HepG2 (cell line): ENCODE measurements around the gene CLEC2A. TPM values are rescaled to one million over a fixed set of nuclear protein-coding genes. Genes with fewer than 3 reads are reported as not detected.

Experiments used
- ATAC-seq: fragments of 200-7000 bp; cut with Tn5 transposase; 3 replicates; pipeline ENCODE4 v1.9.1; 2020; ENCODE audit warnings: mild to moderate bottlenecking, moderate library complexity
- BruUV-seq: library from RNA; stranded (reverse); fragments of 400-500 nt; replicated peaks from 2 replicates; lab custom pipeline; 2021; lab: Mats Ljungman, UMichigan
- CTCF ChIA-PET: fragments of 300-600 bp; formaldehyde crosslinking; extraction: SDS; loops from one replicate; lab custom pipeline; 2021; ENCODE audit warnings: low total read pairs, inconsistent platforms, low intra/inter-chr PET ratio; lab: Yijun Ruan, JAX
- POLR2A ChIA-PET: fragments of 350-600 bp; sonication (Branson Sonifier 250); formaldehyde crosslinking; loops from one replicate; lab custom pipeline; 2020; ENCODE audit warnings: antibody characterized with exemption, inconsistent platforms; lab: Yijun Ruan, JAX
- DNase-seq: peaks from one replicate; pipeline ENCODE4 v3.0.0-alpha.2; 2015; ENCODE audit warnings: low spot score
- FAIRE-seq: peaks from 3 replicates; lab custom pipeline; 2011; peaks lifted over from hg19 to GRCh38; lab: Jason Lieb, UNC
- H2AFZ ChIP-seq: one replicate; pipeline ENCODE4 v1.6.1; 2011; ENCODE audit warnings: low read length, inconsistent platforms
- H3K27ac ChIP-seq: fragments of 300-600 bp; 3 replicates; pipeline ENCODE4 v1.8.0; 2011; ENCODE audit warnings: mixed run types, mild to moderate bottlenecking, mixed read lengths, low read length, inconsistent platforms; ENCODE audit not compliant: insufficient read depth; ENCODE audit errors: extremely low read length
- H3K27me3 ChIP-seq, 2 experiments: fragments of 200-600 bp in 1 of 2; 2 replicates in 1 of 2; 3 replicates in 1 of 2; pipeline versions ENCODE4 v1.6.0 to v1.8.0; 2011; ENCODE audit warnings: low read length in 2 of 2, mild to moderate bottlenecking in 2 of 2, moderate library complexity in 2 of 2, inconsistent platforms in 1 of 2; ENCODE audit not compliant: insufficient read depth in 2 of 2, control insufficient read depth in 1 of 2
- H3K36me3 ChIP-seq, 2 experiments: fragments of 200-600 bp in 1 of 2; replicated peaks in 1 of 2; 2 replicates in 1 of 2; 3 replicates in 1 of 2; pipeline versions ENCODE4 v1.5.1 to v1.8.0; 2011; ENCODE audit warnings: low read length in 2 of 2, inconsistent platforms in 1 of 2; ENCODE audit not compliant: insufficient read depth in 2 of 2, control insufficient read depth in 1 of 2
- H3K4me1 ChIP-seq: 2 replicates; pipeline ENCODE4 v1.5.1; 2012; ENCODE audit warnings: low read length, inconsistent platforms; ENCODE audit not compliant: insufficient read depth
- H3K4me2 ChIP-seq: 2 replicates; pipeline ENCODE4 v1.6.0; 2011; ENCODE audit warnings: low read depth, low read length, inconsistent platforms
- H3K4me3 ChIP-seq, 3 experiments: fragments of 200-600 bp in 1 of 3; sonication (generic), shearing (Covaris generic) in 1 of 3; replicated peaks in 1 of 3; 2 replicates each; pipeline ENCODE4 v1.5.1; 2011 to 2016; ENCODE audit warnings: low read length in 3 of 3, inconsistent platforms in 2 of 3, low read depth in 2 of 3, mild to moderate bottlenecking in 2 of 3, control low read depth in 1 of 3, mixed read lengths in 1 of 3; ENCODE audit not compliant: insufficient read depth in 1 of 3
- H3K79me2 ChIP-seq: one replicate; pipeline ENCODE4 v1.6.1; 2011; ENCODE audit warnings: low read length, inconsistent platforms; ENCODE audit not compliant: insufficient read depth
- H3K9ac ChIP-seq: 2 replicates; pipeline ENCODE4 v1.6.0; 2011; ENCODE audit warnings: mild to moderate bottlenecking, low read depth, low read length, inconsistent platforms; ENCODE audit not compliant: insufficient read depth
- H3K9me3 ChIP-seq: 2 replicates; pipeline ENCODE4 v1.5.1; 2012; ENCODE audit warnings: mild to moderate bottlenecking, low read length
- H4K20me1 ChIP-seq: 2 replicates; pipeline ENCODE4 v1.6.0; 2011; ENCODE audit warnings: inconsistent platforms, mild to moderate bottlenecking, low read length, moderate library complexity; ENCODE audit not compliant: insufficient read depth
- ARNT ChIP-seq: fragments of 450-650 bp; IDR thresholded peaks from 2 replicates; pipeline ENCODE4 v1.6.1; 2017
- CREB1 ChIP-seq, 2 experiments: fragments of 450-650 bp in 1 of 2; IDR thresholded peaks; 2 replicates each; pipeline ENCODE4 v1.6.1; 2016 to 2017; ENCODE audit warnings: control low read depth in 1 of 2, mild to moderate bottlenecking in 1 of 2, missing compliant biosample characterization in 1 of 2, missing genetic modification characterization in 1 of 2
- MEIS2 ChIP-seq: sonication (generic); formaldehyde crosslinking; IDR thresholded peaks from 2 replicates; pipeline ENCODE4 v1.9.0; 2021; ENCODE audit warnings: mild to moderate bottlenecking, missing genetic modification reagents
- PTBP1 ChIP-seq: fragments of 200-400 bp; formaldehyde crosslinking; IDR thresholded peaks from 2 replicates; pipeline ENCODE4 v1.6.1; 2018; ENCODE audit warnings: low read length, low read depth; ENCODE audit not compliant: poor library complexity, severe bottlenecking
- ZBTB34 ChIP-seq: sonication (generic); formaldehyde crosslinking; IDR thresholded peaks from 2 replicates; pipeline ENCODE4 v1.8.0; 2022; ENCODE audit warnings: mild to moderate bottlenecking, missing genetic modification reagents
- ZSCAN31 ChIP-seq: sonication (generic); formaldehyde crosslinking; IDR thresholded peaks from 2 replicates; pipeline ENCODE4 v1.5.0; 2020; ENCODE audit warnings: low read depth, mild to moderate bottlenecking, missing genetic modification reagents
- WGBS: methylation state at CpG from one replicate; pipeline ENCODE4 v1.1.6; 2017; ENCODE audit warnings: low lambda C conversion rate; 5-methylcytosine and 5-hydroxymethylcytosine counted together
- in situ Hi-C: cut with HindIII; loops from 2 replicates; pipeline ENCODE4 v1.10.0; 2017; ENCODE audit warnings: low pct_unique_long_range_greater_than_20kb; ENCODE audit not compliant: extremely low pct_ligation_motif_present
- intact Hi-C: fragments of 100-400 bp; cut with micrococcal nuclease; formaldehyde crosslinking; loops from one replicate; pipeline ENCODE4 v1.10.0; 2022; ENCODE audit not compliant: unreplicated experiment
- polyA plus RNA-seq, 8 experiments: library from polyadenylated mRNA; depleted of rRNA in 3 of 8; stranded (reverse) in 7 of 8; unstranded in 1 of 8; fragments of >200 nt; fragmentation: Illumina TruSeq in 4 of 8; extraction: Trizol in 4 of 8; gene quantifications; 2 replicates each; pipeline versions ENCODE4 v1.2.1 to v1.2.3, GENCODE V29; 2011 to 2016; ENCODE audit warnings: low read depth in 4 of 8, missing spikeins in 1 of 8, mixed read lengths in 1 of 8; ENCODE audit not compliant: insufficient read depth in 1 of 8
- total RNA-seq, 5 experiments: library from RNA; depleted of rRNA; stranded (reverse); fragments of >200 nt; fragmentation: Illumina TruSeq; extraction: Trizol; gene quantifications; 2 replicates each; pipeline ENCODE4 v1.2.3, GENCODE V29; 2016; ENCODE audit warnings: low read depth in 1 of 5

The CLEC2A gene
- total and polyA plus RNA-seq, 2 of the 13 experiments (the other 11 are each of a cell fraction or from before 2014, with no cell fraction given), result not detected

- H3K9ac ChIP-seq, result no peak overlapping the region
- H3K27ac ChIP-seq, result no peak overlapping the region
- no peaks in the 10 kb centered on the region for H3K79me2 ChIP-seq
- ChIA-PET POLR2A (no interaction called here), CTCF (no interaction called here)
- in situ Hi-C loops, result no loop called here
- peaks cover 6% of the 10 kb centered on the region; the same call in 1 of the 2 replicates for H3K4me1 ChIP-seq
- intact Hi-C loops, result no loop called here
- no peak for TF ChIP-seq PTBP1
- TF ChIP-seq MEIS2 (CRISPR knock-in tag), result no peak
- no peak for TF ChIP-seq ZBTB34
- TF ChIP-seq ZSCAN31, result peak; percentile 32; the same call in 1 of the 2 replicates
- FAIRE-seq (no peak), ATAC-seq (no peak), DNase-seq (no peak)
- no peaks in the 10 kb centered on the region for H3K27me3 ChIP-seq
- no peaks in the 10 kb centered on the region for H4K20me1 ChIP-seq
- BruUV-seq, result no TSS peak
- H2AFZ ChIP-seq, result no peak overlapping the region
- 44% methylated on average over 11 of the region's 11 CpGs for WGBS
- H3K4me3 ChIP-seq, result no peak overlapping the region
- H3K36me3 ChIP-seq, result no peaks in the 10 kb centered on the region
- H3K4me2 ChIP-seq, result no peak overlapping the region
- no peaks in the 10 kb centered on the region for H3K9me3 ChIP-seq
Observed at GRCh38 chr12:9872742-9873141, 59.4 kb downstream of the CLEC2A start.

GRCh38 chr12:9872162-9872561 lies 60.0 kb downstream of the CLEC2A start:
- ATAC-seq, result no peak
- H3K9me3 ChIP-seq, result no peaks in the 10 kb centered on the region
- H3K4me3 ChIP-seq, result no peak overlapping the region
- intact Hi-C loops, result no loop called here
- in situ Hi-C loops, result no loop called here
- DNase-seq, result no peak
- TF ChIP-seq ARNT (no peak), CREB1 (IDR thresholded peaks at IDR 0.05) (peak; percentile 43; the same call in 1 of the 2 replicates), CREB1 (CRISPR knock-in tag; IDR thresholded peaks at IDR 0.05) (no peak)
- CTCF ChIA-PET, result no interaction called here
- 50% methylated on average over 3 of the region's 3 CpGs for WGBS
- no peaks in the 10 kb centered on the region for H3K27me3 ChIP-seq
- POLR2A ChIA-PET, result no interaction called here
- no TSS peak for BruUV-seq
- no peaks in the 10 kb centered on the region for H3K79me2 ChIP-seq
- H3K9ac ChIP-seq, result no peak overlapping the region
- H4K20me1 ChIP-seq, result no peaks in the 10 kb centered on the region
- no peak for FAIRE-seq
- no peak overlapping the region for H3K4me2 ChIP-seq
- H3K27ac ChIP-seq, result no peak overlapping the region
- H3K36me3 ChIP-seq, result no peaks in the 10 kb centered on the region
- H3K4me1 ChIP-seq, result peaks cover 6% of the 10 kb centered on the region; the same call in 1 of the 2 replicates
- H2AFZ ChIP-seq, result no peak overlapping the region
